Skeletal muscle tissue (tissue), 4 donors: ENCODE results near the gene SLC37A3. TPM values are rescaled to one million over a fixed set of nuclear protein-coding genes. Genes with fewer than 3 reads are reported as not detected.
A peak's percentile ranks its signal among the peaks of the same experiment; 100 is the strongest.
"Not testable (repeated sequence)": the region's sequence is repeated elsewhere in the genome, so short reads cannot be mapped to it uniquely, and the experiment has no call there.

Experiments used
- H3K27ac ChIP-seq: one replicate; pipeline ENCODE4 v1.7.0; 2013; ENCODE audit warnings: mild to moderate bottlenecking, low read depth, low read length, inconsistent platforms
- H3K27me3 ChIP-seq, 3 donors: one replicate each; pipeline ENCODE4 v1.7.0; 2013; ENCODE audit warnings: low read length in 3 of 3; ENCODE audit not compliant: control insufficient read depth in 3 of 3, insufficient read depth in 3 of 3
- H3K36me3 ChIP-seq, 3 donors: one replicate each; pipeline ENCODE4 v1.7.0; 2013; ENCODE audit warnings: low read length in 3 of 3; ENCODE audit not compliant: control insufficient read depth in 3 of 3, insufficient read depth in 3 of 3
- H3K4me1 ChIP-seq, 3 donors: one replicate each; pipeline ENCODE4 v1.7.0; 2013; ENCODE audit warnings: low read length in 3 of 3, mild to moderate bottlenecking in 3 of 3; ENCODE audit not compliant: control insufficient read depth in 3 of 3, insufficient read depth in 3 of 3
- H3K4me3 ChIP-seq, 3 donors: one replicate each; pipeline ENCODE4 v1.7.0; 2013; ENCODE audit warnings: low read length in 3 of 3
- H3K9ac ChIP-seq, 3 donors: one replicate each; pipeline ENCODE4 v1.7.0; 2013; ENCODE audit warnings: low read length in 3 of 3, mild to moderate bottlenecking in 3 of 3, moderate library complexity in 2 of 3, low read depth in 1 of 3
- H3K9me3 ChIP-seq, 3 donors: one replicate each; pipeline ENCODE4 v1.7.0; 2013; ENCODE audit warnings: low read length in 3 of 3; ENCODE audit not compliant: control insufficient read depth in 3 of 3
- total RNA-seq: library from RNA; depleted of rRNA; stranded (reverse); fragments of >200 nt; gene quantifications from one replicate; pipeline ENCODE4 v1.2.3, GENCODE V29; 2014
- donor health status: Osteomylitis.

The SLC37A3 gene
- total RNA-seq, 1 donor from 2014 or later = 73.6 TPM

- H3K4me3 ChIP-seq = no peak overlapping the region
- peaks cover 10 to 15% (median 13%) of the 10 kb centered on the region in 3 donors for H3K36me3 ChIP-seq
- no peaks in the 10 kb centered on the region for H3K9me3 ChIP-seq
- no peaks in the 10 kb centered on the region for H3K27me3 ChIP-seq
- no peak overlapping the region for H3K9ac ChIP-seq
- H3K27ac ChIP-seq = no peak overlapping the region
- H3K4me1 ChIP-seq = peaks cover 0 to 4% (median 0%) of the 10 kb centered on the region in 3 donors
These were observed 65.1 kb downstream of the SLC37A3 start for GRCh38 chr7:140333223-140333622.

- Histone ChIP-seq H3K36me3 (peaks cover 7 to 9% (median 8%) of the 10 kb centered on the region in 3 donors), H3K27ac (no peak overlapping the region)
These were observed 67.7 kb downstream of the SLC37A3 start for GRCh38 chr7:140330595-140330994.

DNA sequence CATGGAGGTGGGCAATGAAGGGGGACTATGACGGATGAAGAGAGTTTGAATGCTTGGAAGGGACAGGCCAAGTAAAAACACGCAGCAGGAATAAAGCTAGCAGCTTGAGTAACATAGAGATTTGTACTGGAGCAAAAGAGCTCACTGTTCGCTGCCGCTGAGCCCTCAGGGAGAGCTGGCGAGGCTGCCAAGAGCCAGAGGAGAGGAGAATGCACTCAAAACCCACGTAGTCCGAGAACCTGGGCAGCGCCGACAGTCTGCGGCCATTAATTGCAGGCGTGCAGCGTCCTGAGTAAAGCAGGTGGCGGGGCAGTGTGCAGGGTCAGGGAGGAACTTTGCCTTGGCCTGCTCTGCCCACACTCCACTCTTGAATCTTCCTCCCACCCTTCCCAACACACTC, 68.2 kb downstream of the SLC37A3 start:
- no peaks in the 10 kb centered on the region for H3K9me3 ChIP-seq
- H3K4me3 ChIP-seq = no peak overlapping the region

More at GRCh38 chr7:140330595-140330994, 67.7 kb downstream of the SLC37A3 start:
- Histone ChIP-seq H3K4me3 (no peak overlapping the region), H3K9ac (no peak overlapping the region), H3K4me1 (peaks cover 5 to 9% (median 5%) of the 10 kb centered on the region in 3 donors), H3K9me3 (no peaks in the 10 kb centered on the region), H3K27me3 (no peaks in the 10 kb centered on the region)

DNA sequence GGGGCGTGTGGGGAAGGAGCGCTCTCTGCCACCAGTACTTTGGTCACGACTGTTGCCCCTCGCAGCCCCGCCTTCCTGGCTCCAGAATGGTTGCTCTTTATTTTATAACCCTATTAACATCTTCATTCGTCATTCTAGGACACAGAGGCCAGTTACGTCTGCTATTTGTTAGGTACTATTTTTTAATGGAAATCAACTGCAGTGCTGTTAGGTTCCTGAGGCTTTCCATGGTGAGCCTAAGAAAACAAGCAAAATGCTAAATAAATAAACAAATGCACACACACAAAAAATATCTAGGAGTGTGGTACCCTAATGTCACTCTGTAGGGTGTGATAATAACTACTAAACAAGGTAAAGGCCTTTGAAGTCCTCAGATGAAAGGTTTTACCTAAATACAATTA, 71.1 kb downstream of the SLC37A3 start:
- peaks cover 5 to 9% (median 5%) of the 10 kb centered on the region in 3 donors for H3K4me1 ChIP-seq
- H3K9me3 ChIP-seq = no peaks in the 10 kb centered on the region
- no peaks in the 10 kb centered on the region for H3K27me3 ChIP-seq
- H3K4me3 ChIP-seq = no peak overlapping the region
- H3K36me3 ChIP-seq = peaks cover 0 to 2% (median 0%) of the 10 kb centered on the region in 3 donors
- H3K9ac ChIP-seq = no peak overlapping the region
- no peak overlapping the region for H3K27ac ChIP-seq

More for the DNA sequence above, 68.2 kb downstream of the SLC37A3 start:
- H3K9ac ChIP-seq = no peak overlapping the region
- peaks cover 6 to 8% (median 7%) of the 10 kb centered on the region in 3 donors for H3K36me3 ChIP-seq
- H3K4me1 ChIP-seq = peaks cover 5 to 9% (median 5%) of the 10 kb centered on the region in 3 donors
- no peaks in the 10 kb centered on the region for H3K27me3 ChIP-seq
- no peak overlapping the region for H3K27ac ChIP-seq

- Histone ChIP-seq H3K27ac (no peak overlapping the region), H3K9ac (peak overlapping the region in 1 of 3 donors; percentile 59), H3K27me3 (no peaks in the 10 kb centered on the region), H3K4me3 (peak overlapping the region; percentile 30 to 48 (median 45)), H3K36me3 (peaks cover 0 to 2% (median 0%) of the 10 kb centered on the region in 3 donors), H3K9me3 (no peaks in the 10 kb centered on the region), H3K4me1 (peaks cover 5 to 9% (median 5%) of the 10 kb centered on the region in 3 donors)
These were observed 72.0 kb downstream of the SLC37A3 start for GRCh38 chr7:140326116-140326928.

DNA sequence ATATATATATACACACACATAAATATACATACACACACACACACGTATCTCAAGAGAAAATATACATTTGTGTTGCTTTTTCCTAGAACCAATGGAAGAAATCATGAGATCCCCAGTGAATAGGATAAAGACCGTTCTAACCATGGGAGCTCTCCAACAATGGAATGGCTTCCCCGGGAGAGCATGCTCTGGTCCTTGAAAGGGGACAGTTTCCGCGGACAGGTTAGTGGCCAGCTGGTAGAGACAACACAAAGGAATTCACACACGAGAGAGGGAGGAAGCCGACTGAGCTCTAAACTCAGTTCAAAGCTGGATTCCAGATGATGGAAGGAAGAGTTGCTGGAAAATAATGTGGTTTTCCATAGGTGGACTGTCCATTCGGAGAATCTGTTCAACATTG, 72.7 kb downstream of the SLC37A3 start:
- peaks cover 5 to 9% (median 5%) of the 10 kb centered on the region in 3 donors for H3K4me1 ChIP-seq
- no peak overlapping the region for H3K4me3 ChIP-seq
- no peak overlapping the region for H3K27ac ChIP-seq
- peaks cover 0 to 2% (median 0%) of the 10 kb centered on the region in 3 donors for H3K36me3 ChIP-seq
- no peaks in the 10 kb centered on the region for H3K9me3 ChIP-seq
- no peak overlapping the region for H3K9ac ChIP-seq
- H3K27me3 ChIP-seq = no peaks in the 10 kb centered on the region

DNA sequence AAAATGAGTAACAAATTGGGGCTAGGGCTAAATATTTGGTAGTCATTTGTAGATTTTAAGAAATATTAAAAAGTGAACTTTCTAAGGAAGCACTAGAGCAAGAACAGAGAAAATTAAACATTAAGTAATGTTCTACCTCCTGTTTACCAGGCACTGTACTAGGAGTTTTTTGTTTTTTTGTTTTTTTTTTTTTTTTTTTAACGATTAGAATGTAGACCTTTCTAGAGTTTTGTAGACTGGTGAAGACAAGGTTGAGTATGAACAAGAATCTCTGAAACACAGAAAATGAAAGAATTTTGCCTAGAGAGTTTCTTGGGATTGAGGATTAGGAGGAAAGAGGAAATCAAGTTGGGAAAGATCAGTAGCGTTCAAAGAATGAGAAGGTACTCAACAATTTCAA, 73.6 kb downstream of the SLC37A3 start:
- Histone ChIP-seq H3K27ac (no peak overlapping the region), H3K36me3 (peaks cover 0 to 2% (median 0%) of the 10 kb centered on the region in 3 donors), H3K9ac (no peak overlapping the region), H3K9me3 (no peaks in the 10 kb centered on the region), H3K4me1 (peaks cover 5% of the 10 kb centered on the region in 3 donors), H3K4me3 (no peak overlapping the region), H3K27me3 (no peaks in the 10 kb centered on the region)

DNA sequence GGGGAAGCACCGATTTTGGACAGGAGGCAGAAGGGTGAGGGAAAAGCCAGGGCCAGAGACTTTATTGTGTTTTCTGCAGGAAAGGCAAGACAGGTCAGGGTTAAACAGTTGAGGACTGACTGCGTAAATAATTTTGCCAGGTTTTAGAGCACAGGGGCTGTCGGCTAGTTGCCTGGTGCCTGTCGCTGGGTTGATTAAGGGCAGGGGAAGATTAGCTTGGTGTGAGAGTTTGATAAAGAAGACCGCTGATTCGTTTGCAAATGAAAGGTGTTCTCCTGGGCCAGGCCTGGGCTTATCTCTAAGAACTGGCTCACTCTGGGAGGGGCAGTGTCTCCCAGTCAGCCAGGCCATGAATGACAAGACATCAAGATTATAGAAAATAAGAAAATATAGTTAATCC, 75.6 kb downstream of the SLC37A3 start:
- Histone ChIP-seq H3K27me3 (no peaks in the 10 kb centered on the region), H3K4me1 (peaks cover 5% of the 10 kb centered on the region in 3 donors), H3K36me3 (peaks cover 0 to 2% (median 0%) of the 10 kb centered on the region in 3 donors), H3K27ac (no peak overlapping the region), H3K4me3 (no peak overlapping the region), H3K9ac (no peak overlapping the region), H3K9me3 (no peaks in the 10 kb centered on the region)

DNA sequence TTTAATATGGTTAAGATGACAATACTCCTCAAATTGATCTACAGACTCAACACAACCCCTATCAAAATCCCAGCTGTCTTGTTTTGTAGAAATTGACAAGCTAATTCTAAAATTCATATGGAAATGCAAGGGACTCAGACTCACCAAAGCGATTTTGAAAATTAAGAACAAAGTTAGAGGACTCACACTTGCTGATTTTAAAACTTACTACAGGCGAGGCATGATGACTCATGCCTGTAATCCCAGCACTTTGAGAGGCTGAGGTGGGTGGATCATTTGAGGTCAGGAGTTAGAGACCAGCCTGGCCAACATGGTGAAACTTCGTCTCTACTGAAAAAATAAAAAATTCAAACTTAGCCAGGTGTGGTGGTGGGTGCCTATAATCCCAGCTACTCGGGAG, 78.3 kb downstream of the SLC37A3 start:
- not testable (repeated sequence) for H3K9me3 ChIP-seq
- peaks cover 4 to 18% (median 13%) of the 10 kb centered on the region in 3 donors for H3K4me1 ChIP-seq

DNA sequence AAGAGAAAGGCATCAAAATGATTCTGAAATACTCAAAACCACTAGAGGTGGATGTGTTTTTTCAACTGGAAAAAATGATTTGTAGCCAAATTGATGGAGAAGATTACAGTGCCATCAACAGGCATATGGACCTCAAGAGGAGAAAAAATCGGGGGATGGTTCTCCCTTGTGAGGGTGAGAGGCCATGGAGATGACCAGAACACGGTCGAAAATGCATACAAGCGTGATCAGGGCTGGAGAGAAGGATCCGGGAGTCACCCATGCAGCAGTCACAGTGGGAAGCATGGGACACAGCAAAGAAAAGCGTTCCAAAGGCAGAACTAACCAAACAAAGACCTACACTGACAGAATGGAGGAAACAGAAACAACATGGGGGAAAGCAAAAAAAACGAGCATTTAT, 80.3 kb downstream of the SLC37A3 start:
- Histone ChIP-seq H3K27ac (no peak overlapping the region), H3K9me3 (no peaks in the 10 kb centered on the region), H3K9ac (no peak overlapping the region), H3K36me3 (no peaks in the 10 kb centered on the region), H3K27me3 (no peaks in the 10 kb centered on the region), H3K4me1 (peaks cover 4 to 20% (median 13%) of the 10 kb centered on the region in 3 donors), H3K4me3 (no peak overlapping the region)

More for the DNA sequence above, 78.3 kb downstream of the SLC37A3 start:
- H3K9ac ChIP-seq, H3K36me3 ChIP-seq, H3K27me3 ChIP-seq, H3K4me3 ChIP-seq, H3K27ac ChIP-seq: not testable (repeated sequence)
